GM12875 (cell line): ENCODE data around the gene MYBPC2.

Experiments used
- H3K4me3 ChIP-seq: one replicate; pipeline ENCODE4 v1.5.1; 2011; ENCODE audit warnings: low read depth, low read length, control low read depth
- TF ChIP-seq, protein P1 (sequence below): IDR thresholded peaks from 2 replicates; pipeline ENCODE4 v1.5.1; 2011; ENCODE audit warnings: low read depth, mild to moderate bottlenecking, control low read depth, inconsistent platforms, low read length, moderate library complexity, borderline replicate concordance; ENCODE audit not compliant: insufficient read depth

MYBPC2 gene

DNA sequence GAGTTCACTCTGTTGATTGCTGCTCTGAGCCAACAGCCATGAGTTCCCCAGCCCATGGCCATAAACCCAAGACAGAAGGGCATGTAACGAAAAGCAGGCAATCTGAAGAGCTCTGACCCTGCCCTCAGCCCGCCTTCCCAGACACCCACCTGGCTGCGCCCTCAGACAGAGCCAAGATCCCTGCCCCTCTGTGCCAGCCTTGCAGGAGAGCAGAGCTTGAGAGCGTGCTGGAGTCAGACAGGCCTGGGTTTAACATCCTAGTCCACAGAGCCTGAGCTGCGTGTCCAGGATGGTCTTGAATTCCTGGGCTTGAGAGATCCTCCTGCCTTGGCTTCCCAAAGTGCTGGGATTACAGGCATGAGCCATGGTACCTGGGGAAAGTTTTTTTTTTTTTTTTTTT, 24.6 kb downstream of the MYBPC2 start:
- TF ChIP-seq, protein P1, sequence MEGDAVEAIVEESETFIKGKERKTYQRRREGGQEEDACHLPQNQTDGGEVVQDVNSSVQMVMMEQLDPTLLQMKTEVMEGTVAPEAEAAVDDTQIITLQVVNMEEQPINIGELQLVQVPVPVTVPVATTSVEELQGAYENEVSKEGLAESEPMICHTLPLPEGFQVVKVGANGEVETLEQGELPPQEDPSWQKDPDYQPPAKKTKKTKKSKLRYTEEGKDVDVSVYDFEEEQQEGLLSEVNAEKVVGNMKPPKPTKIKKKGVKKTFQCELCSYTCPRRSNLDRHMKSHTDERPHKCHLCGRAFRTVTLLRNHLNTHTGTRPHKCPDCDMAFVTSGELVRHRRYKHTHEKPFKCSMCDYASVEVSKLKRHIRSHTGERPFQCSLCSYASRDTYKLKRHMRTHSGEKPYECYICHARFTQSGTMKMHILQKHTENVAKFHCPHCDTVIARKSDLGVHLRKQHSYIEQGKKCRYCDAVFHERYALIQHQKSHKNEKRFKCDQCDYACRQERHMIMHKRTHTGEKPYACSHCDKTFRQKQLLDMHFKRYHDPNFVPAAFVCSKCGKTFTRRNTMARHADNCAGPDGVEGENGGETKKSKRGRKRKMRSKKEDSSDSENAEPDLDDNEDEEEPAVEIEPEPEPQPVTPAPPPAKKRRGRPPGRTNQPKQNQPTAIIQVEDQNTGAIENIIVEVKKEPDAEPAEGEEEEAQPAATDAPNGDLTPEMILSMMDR: no peak
- H3K4me3 ChIP-seq: no peak overlapping the region

DNA sequence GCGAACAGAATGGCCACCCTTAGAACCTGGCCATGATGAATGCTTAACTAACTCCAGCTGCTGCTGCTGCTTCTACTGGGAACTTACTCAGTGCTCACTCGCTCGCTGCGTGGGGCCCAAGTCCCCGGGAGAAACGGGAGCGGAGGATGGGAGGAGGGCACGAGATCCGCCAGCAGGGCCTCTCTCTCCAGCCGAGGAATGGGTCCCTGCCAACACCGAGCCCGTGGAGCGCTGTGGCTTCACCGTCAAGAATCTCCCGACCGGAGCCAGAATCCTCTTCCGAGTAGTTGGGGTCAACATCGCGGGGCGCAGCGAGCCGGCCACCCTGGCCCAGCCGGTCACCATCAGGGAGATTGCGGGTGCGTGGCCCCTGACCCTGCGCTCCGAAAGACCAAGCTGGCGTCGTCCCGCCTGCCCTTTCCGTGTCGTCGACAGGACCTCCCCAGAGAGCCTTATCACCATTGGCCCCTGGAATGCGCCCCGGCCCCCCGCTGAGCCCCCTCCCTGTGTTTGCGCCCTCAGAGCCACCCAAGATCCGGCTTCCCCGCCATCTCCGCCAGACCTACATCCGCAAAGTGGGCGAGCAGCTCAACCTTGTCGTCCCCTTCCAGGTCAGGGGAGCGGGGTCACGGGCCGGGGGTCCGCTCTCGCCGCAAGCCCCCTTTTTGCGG, 25.8 kb downstream of the MYBPC2 start:
- TF ChIP-seq, protein P1: no peak
- no peak overlapping the region for H3K4me3 ChIP-seq

DNA sequence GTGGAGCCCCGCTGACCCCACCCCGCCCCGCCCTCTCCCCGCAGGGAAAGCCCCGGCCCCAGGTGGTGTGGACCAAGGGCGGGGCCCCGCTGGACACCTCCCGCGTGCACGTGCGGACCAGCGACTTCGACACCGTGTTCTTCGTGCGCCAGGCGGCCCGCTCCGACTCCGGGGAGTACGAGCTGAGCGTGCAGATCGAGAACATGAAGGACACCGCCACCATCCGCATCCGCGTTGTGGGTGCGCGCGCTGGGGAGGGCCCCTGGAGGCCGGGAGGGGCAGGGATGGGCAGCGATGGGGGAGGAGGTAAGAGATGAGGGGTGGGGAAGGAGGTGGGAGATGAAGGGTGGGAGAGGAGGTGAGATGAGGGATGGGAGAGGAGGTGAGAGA, 26.4 kb downstream of the MYBPC2 start:
- TF ChIP-seq, protein P1: no peak
- no peak overlapping the region for H3K4me3 ChIP-seq

DNA sequence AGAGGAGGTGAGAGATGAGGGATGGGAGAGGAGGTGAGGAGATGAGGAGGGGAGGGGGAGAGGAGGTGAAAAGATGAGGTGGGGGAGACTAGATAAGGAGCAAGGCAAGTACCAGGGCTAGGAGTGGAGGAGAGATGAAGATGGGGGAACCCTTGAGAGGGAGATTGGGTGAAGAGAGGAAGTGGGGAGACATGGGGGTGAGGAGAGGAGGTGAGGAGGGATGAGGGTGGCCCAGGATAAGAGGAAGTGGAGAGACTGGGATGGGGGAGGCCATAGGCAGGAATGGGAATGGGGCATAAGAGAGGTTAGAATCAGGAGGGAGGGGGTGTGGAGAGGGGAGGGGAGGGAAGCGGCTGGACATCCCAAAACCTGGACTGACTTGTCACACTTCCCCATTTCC, 26.9 kb downstream of the MYBPC2 start:
- TF ChIP-seq, protein P1: no peak
- H3K4me3 ChIP-seq: no peak overlapping the region

DNA sequence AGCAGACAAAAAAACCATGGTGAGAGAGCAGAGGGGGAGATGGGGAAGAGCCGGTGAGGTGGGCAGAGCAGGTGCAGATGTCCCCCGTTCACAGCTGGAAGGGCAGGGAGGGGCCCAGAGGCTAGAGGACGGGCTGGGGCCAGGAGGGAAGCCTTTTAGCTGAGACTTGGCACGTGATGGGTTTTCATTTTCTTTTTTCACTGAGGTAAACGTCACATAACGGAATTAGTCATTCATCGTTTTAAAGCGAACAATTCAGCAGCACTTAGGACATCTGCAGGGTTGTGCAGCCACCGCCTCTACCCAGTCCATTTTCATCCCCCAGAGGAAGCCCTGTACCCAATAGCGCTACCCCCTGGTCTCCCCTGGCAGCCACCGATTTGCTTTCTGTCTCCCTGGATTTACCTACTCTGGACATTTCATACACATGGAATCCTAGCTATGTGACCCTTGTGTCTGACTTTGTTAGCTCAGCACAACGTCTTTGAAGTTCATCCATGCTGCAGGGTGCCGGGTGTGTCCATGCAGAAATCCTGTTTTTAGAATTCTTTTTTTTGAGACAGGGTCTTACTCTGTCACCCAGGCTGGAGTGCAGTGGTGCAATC, 27.6 kb downstream of the MYBPC2 start:
- H3K4me3 ChIP-seq: no peak overlapping the region
- TF ChIP-seq, protein P1: 0 out of 2 replicates have a peak, but pooled peaks have one; percentile 31

DNA sequence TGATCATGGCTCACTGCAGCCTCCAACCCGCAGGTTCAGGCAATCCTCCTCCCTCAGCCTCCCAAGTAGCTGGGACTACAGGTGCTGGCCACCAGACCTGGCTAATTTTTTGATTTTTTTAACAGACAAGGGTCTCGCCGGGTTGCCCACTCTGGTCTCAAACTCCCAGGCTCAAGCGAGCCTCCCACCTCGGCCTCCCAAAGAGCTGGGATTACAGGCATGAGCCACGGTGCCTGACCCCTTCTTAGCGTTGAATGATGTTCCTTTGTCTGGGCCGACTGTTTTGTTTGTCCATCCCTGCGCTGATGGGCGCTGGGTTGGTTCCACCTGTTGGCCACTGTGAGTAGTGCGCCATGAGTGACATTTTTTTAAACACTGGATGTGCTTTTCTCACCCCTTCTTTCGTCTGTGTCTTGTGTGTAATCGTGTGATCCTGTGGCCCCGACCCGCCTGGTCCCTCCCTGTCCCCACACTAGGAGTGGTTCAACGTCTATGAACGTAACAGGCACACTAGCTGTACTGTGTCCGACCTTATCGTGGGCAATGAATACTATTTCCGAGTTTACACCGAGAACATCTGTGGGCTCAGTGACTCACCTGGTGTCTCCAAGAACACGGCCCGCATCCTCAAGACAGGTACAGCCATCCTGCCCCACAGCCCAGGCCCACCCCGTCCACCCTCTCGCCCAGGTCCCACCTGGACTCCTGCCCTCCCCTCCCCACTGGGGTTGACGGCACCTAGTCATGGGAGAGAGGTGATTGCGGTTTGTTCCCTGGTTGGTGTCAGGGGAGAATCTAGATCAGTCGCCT, 28.6 kb downstream of the MYBPC2 start:
- H3K4me3 ChIP-seq: no peak overlapping the region
- TF ChIP-seq, protein P1: peak; percentile 86
